Ishikawa (cell line): ENCODE measurements around the gene KRTAP10-8.

Source experiments
- CEBPB ChIP-seq: IDR thresholded peaks from 2 replicates; pipeline ENCODE4 v1.6.1; 2012
- CREB1 ChIP-seq: IDR thresholded peaks from 2 replicates; pipeline ENCODE4 v1.6.1; 2012; ENCODE audit warnings: low read depth
- EGR1 ChIP-seq: IDR thresholded peaks from 2 replicates; pipeline ENCODE4 v1.6.1; 2012
- EP300 ChIP-seq: IDR thresholded peaks from 2 replicates; pipeline ENCODE4 v1.6.1; 2012; ENCODE audit warnings: borderline replicate concordance
- FOXM1 ChIP-seq: IDR thresholded peaks from 2 replicates; pipeline ENCODE4 v1.6.1; 2012; ENCODE audit warnings: low read depth, borderline replicate concordance
- NFIC ChIP-seq: IDR thresholded peaks from 2 replicates; pipeline ENCODE4 v1.6.1; 2012
- RAD21 ChIP-seq: IDR thresholded peaks from 2 replicates; pipeline ENCODE4 v1.6.1; 2012; ENCODE audit warnings: low read depth
- TAF1 ChIP-seq: IDR thresholded peaks from 2 replicates; pipeline ENCODE4 v1.6.1; 2012; ENCODE audit warnings: low read depth, mild to moderate bottlenecking
- TCF12 ChIP-seq: IDR thresholded peaks from 2 replicates; pipeline ENCODE4 v1.6.1; 2012; ENCODE audit warnings: low read depth
- TEAD4 ChIP-seq: IDR thresholded peaks from 2 replicates; pipeline ENCODE4 v1.6.1; 2012
- YY1 ChIP-seq: IDR thresholded peaks from 2 replicates; pipeline ENCODE4 v1.6.1; 2012; ENCODE audit warnings: low read depth
- ZBTB7A ChIP-seq: IDR thresholded peaks from 2 replicates; pipeline ENCODE4 v1.6.1; 2012; ENCODE audit warnings: low read depth
- TF ChIP-seq, protein P1 (sequence below): IDR thresholded peaks from 2 replicates; pipeline ENCODE4 v1.6.1; 2012; ENCODE audit warnings: low read depth, mild to moderate bottlenecking
- TF ChIP-seq, protein P2 (sequence below): IDR thresholded peaks from 2 replicates; pipeline ENCODE4 v1.6.1; 2012
- TF ChIP-seq, protein P3 (sequence below): IDR thresholded peaks from 2 replicates; pipeline ENCODE4 v1.6.1; 2012

Gene KRTAP10-8

DNA sequence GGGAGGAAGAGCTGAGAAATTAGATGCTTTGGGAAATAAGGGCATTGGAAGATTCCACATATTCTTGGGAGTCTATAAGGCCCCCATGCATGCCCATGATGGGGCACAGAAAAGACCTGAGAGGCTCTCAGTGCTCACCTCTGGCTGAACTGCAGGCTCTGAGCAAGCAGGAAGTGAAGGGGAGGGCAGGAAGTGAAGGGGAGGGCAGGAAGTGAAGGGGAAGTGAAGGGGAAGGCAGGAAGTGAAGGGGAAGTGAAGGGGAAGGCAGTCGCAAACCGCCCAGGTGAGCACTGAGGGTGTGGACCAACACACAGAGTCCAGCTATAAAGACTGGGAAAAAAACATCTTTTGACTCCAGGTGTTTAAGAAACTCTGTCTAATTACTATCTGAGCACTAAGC is 18.6 kb downstream of the KRTAP10-8 start:
- TF ChIP-seq, protein P1, sequence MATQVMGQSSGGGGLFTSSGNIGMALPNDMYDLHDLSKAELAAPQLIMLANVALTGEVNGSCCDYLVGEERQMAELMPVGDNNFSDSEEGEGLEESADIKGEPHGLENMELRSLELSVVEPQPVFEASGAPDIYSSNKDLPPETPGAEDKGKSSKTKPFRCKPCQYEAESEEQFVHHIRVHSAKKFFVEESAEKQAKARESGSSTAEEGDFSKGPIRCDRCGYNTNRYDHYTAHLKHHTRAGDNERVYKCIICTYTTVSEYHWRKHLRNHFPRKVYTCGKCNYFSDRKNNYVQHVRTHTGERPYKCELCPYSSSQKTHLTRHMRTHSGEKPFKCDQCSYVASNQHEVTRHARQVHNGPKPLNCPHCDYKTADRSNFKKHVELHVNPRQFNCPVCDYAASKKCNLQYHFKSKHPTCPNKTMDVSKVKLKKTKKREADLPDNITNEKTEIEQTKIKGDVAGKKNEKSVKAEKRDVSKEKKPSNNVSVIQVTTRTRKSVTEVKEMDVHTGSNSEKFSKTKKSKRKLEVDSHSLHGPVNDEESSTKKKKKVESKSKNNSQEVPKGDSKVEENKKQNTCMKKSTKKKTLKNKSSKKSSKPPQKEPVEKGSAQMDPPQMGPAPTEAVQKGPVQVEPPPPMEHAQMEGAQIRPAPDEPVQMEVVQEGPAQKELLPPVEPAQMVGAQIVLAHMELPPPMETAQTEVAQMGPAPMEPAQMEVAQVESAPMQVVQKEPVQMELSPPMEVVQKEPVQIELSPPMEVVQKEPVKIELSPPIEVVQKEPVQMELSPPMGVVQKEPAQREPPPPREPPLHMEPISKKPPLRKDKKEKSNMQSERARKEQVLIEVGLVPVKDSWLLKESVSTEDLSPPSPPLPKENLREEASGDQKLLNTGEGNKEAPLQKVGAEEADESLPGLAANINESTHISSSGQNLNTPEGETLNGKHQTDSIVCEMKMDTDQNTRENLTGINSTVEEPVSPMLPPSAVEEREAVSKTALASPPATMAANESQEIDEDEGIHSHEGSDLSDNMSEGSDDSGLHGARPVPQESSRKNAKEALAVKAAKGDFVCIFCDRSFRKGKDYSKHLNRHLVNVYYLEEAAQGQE = no peak
- no peak for TF ChIP-seq RAD21
- TF ChIP-seq ZBTB7A = no peak
- TF ChIP-seq EGR1 = no peak
- no peak for TF ChIP-seq EP300
- TF ChIP-seq TAF1 = no peak
- TF ChIP-seq CREB1 = no peak
- no peak for TF ChIP-seq YY1

DNA sequence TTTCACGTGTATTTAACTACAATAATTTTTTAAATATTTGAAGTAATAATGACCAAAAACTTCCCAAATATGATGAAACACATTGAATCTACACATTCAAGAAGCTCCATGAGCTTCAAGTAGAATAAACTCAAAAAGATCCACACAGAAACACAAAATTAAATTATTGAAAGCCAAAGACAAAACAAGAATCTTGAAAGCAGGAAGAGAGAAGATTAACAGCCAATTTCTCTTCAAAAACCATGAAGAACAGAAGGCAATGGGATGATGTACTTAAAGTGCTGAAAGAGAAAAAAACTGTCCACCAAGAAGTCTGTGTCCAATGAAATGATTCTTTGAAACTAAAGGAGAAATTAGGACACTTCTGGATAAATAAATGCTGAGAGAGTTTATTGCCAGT is 20.2 kb downstream of the KRTAP10-8 start:
- TF ChIP-seq FOXM1 (no peak), EP300 (no peak), CEBPB (no peak), TCF12 (no peak), CREB1 (no peak), TEAD4 (no peak), RAD21 (no peak)
- TF ChIP-seq, protein P1 = no peak
- TF ChIP-seq, protein P2, sequence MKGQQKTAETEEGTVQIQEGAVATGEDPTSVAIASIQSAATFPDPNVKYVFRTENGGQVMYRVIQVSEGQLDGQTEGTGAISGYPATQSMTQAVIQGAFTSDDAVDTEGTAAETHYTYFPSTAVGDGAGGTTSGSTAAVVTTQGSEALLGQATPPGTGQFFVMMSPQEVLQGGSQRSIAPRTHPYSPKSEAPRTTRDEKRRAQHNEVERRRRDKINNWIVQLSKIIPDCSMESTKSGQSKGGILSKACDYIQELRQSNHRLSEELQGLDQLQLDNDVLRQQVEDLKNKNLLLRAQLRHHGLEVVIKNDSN = no peak

DNA sequence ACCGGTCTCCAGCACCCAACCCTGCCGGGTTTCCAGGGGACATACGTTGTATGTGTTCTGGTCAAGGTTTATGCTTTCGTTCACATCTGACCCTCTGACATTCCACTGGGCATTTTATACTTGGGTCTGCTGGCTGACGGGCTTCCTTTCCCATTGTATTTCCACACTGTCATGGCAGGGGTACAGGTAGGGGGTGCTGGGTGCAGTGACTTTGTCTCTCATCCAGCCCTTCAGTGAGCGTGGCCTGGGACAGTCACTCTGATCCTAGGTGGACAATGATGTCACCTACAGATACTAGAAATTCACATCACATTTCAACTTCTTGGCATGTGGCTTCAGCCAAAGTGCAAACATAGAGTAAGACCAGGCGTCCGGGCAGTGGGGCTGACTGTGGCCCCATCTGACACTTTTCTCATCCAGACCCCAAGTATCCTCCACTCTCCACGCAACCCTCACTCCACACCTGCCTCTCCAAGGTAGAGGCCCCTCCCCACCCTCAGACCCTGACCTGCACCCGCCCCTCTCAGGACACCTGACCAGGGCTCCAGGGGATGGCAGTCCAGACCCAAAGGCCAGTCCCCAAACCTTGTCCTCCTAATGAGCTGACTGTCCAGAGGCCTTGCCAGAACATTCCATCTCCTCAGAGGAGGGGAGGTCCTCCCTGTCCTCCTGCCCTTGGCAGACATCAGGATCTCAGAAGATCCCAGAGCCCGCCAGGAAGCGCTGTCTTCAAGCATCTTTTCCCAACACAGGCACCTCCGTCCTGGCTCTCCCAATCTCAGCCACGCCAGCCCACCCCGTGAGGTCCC is 24.5 kb downstream of the KRTAP10-8 start:
- TF ChIP-seq EP300 (no peak), RAD21 (no peak), CEBPB (no peak), TAF1 (no peak), NFIC (no peak)
- TF ChIP-seq, protein P2 = no peak
- TF ChIP-seq, protein P3, sequence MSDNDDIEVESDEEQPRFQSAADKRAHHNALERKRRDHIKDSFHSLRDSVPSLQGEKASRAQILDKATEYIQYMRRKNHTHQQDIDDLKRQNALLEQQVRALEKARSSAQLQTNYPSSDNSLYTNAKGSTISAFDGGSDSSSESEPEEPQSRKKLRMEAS = no peak
- TF ChIP-seq, protein P1 = no peak

DNA sequence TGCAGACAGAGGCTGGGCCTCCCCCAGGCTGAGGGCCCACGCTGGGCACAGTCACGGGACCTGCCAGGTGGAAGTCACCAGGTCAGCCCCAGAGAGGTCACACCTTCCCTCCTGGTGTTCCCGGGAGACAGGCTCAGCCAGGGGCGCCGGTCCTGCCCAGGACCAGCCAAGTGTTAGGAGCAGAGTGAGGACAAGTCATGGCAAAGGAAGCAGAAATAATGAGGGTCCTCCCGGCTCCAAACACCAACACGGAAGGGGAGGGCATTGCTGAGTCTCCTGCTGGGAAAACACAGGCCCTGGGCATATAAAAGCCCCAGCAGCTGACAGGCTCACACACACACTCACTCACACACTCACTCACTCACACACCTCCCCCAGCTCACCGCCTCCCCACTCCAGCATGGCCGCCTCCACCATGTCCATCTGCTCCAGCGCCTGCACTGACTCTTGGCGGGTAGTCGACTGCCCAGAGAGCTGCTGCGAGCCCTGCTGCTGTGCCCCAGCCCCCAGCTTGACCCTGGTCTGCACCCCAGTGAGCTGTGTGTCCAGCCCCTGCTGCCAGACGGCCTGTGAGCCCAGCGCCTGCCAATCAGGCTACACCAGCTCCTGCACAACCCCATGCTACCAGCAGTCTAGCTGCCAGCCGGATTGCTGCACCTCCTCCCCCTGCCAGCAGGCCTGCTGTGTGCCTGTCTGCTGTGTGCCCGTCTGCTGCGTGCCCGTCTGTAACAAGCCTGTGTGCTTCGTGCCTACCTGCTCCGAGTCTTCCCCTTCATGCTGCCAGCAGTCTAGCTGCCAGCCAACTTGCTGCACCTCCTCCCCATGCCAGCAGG is 25.4 kb downstream of the KRTAP10-8 start, which contains the start of gene KRTAP10-10:
TSS of gene KRTAP10-10 (plus strand) at position 339 of the 833 bp plus-strand sequence. CDS start at position 401, 62 bp downstream.
- TF ChIP-seq EGR1 (no peak), TEAD4 (no peak), RAD21 (no peak), ZBTB7A (no peak), CEBPB (no peak), TCF12 (no peak), CREB1 (no peak), FOXM1 (no peak), YY1 (no peak), NFIC (no peak)
- TF ChIP-seq, protein P1 = no peak
- TF ChIP-seq, protein P2 = no peak
- TF ChIP-seq, protein P3 = no peak
